Adrenal gland (tissue), 5 donors: ENCODE data around the gene PABPC1L.

Experiments used
- CTCF ChIP-seq, 6 experiments: fragments of 450-650 bp in 4 of 6; fragments of 200-600 bp in 2 of 6; sonication (generic) in 1 of 6; IDR thresholded peaks; 1 replicate in 5 of 6; 2 replicates in 1 of 6; pipeline versions ENCODE4 v1.5.1 to v1.8.0; 2016 to 2021; ENCODE audit warnings: antibody characterized with exemption in 6 of 6, mild to moderate bottlenecking in 2 of 6, moderate library complexity in 1 of 6
- POLR2A ChIP-seq, 2 donors: fragments of 450-650 bp; IDR thresholded peaks; one replicate each; pipeline ENCODE4 v1.6.1; 2017; ENCODE audit warnings: antibody characterized with exemption in 2 of 2, mild to moderate bottlenecking in 2 of 2, moderate library complexity in 1 of 2
- donor health status: DM: no; HTN: no; CAD: no.

- TF ChIP-seq CTCF (IDR thresholded peaks at IDR 0.05), result no peak
- TF ChIP-seq POLR2A (IDR thresholded peaks at IDR 0.05), result no peak
Observed at GRCh38 chr20:44938637-44939036, 28.8 kb downstream of the PABPC1L start.
